ENCODE measurements around the gene KRTAP29-1. TPM values are rescaled to one million over a fixed set of nuclear protein-coding genes. Genes with fewer than 3 reads are reported as not detected.

Gene KRTAP29-1, protein sequence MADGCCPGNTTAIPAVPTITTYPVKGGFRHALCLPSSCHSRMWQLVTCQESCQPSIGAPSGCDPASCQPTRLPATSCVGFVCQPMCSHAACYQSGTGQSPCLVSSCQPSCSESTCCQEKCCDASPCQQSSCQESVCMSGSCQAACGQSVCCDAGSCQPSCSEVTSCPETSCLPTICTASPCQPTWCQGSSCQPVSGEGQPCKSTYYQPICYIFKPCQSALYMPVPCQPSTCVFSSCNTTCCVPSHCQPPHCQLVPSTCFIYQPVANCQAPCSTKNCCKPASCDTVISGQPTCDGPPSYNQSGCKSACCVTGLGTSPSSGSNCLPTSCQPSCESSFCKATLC
- polyA plus RNA-seq, result not detected in 2 replicates

DNA sequence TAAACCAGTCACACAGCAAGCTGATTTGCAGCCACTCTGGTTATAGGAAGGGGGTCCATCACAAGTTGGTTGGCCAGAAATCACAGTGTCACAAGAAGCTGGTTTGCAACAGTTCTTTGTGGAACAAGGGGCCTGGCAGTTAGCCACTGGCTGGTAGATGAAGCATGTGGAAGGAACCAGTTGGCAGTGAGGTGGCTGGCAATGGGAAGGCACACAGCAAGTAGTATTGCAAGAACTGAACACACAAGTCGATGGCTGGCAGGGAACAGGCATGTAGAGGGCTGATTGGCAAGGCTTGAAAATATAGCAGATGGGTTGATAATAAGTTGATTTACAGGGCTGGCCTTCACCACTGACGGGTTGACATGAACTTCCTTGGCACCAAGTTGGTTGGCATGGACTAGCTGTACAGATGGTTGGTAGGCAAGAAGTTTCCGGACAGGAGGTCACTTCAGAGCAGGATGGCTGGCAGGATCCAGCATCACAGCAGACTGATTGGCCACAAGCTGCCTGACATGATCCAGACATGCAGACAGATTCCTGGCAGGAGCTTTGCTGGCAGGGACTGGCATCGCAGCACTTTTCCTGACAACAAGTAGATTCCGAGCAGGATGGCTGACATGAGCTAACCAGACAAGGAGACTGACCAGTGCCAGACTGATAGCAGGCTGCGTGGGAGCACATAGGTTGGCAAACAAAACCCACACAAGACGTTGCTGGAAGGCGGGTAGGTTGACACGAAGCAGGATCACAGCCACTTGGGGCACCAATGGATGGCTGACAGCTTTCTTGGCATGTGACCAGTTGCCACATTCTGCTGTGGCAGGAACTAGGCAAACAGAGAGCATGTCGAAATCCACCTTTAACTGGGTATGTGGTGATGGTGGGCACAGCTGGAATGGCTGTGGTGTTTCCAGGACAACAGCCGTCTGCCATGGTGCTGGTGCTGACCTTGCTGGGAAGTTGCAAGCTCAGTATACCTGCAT, at the start of gene KRTAP29-1:
Gene KRTAP29-1, minus strand, starts transcription at position 936 of the 986 bp plus-strand sequence. Its CDS starts 0 bp downstream, at position 936.

DNA sequence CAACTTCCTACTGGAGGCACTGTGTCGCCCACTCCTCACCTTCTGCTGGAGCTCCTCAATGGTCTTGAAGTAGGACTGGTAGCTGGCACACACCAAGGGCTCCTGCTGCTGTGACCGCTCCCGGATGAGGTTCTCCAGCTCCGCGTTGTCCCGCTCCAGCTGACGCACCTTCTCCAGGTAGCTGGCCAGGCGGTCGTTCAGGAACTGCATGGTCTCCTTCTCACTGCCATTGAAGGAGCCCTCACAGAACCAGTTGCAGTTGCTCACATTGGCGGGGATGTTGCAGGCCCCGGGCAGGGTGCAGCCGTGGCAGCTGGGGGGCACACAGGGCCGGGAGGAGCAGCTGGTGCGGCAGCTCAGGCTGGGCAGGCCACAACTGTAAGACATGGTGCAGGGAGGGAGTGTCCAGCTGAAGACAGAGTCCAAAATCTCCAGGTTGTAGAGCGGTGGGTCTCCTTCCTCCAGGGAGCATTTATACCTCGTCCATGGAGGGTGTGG, 47.8 kb upstream of the KRTAP29-1 start, which contains the start of gene KRT33A:
Gene KRT33A, minus strand, starts transcription at position 448 of the 498 bp plus-strand sequence. Its CDS starts 61 bp downstream, at position 387.

DNA sequence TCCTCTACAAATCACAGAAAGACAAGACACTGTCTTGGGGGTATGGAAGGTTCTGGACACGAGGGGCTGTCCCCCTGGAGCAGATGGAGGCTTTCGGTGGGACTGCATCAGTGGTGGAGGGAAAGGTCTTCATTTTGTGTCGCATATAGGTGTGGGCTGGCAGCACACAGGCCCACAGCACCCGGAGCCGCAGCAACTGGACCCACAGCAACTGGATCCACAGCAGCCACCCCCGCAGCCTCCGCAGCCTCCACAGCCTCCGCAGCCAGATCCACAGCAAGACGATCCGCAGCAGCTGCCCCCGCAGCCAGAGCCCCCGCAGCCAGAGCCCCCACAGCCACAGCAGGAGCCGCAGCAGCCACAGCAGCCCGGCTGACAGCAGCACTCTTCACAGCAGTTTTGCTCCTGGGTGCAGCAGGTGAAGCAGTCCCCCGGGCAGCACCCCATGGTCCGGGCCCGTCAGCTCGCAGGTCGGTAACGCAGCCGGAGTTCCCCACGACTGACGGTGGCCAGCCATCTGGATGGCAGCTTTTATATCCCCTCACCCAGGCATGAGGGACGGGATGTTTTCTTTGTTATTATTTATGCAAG, 12.6 kb upstream of the KRTAP29-1 start, which contains the start of gene KRTAP17-1:
Gene KRTAP17-1, minus strand, starts transcription at position 507 of the 591 bp plus-strand sequence. Its CDS starts 60 bp downstream, at position 447.

DNA sequence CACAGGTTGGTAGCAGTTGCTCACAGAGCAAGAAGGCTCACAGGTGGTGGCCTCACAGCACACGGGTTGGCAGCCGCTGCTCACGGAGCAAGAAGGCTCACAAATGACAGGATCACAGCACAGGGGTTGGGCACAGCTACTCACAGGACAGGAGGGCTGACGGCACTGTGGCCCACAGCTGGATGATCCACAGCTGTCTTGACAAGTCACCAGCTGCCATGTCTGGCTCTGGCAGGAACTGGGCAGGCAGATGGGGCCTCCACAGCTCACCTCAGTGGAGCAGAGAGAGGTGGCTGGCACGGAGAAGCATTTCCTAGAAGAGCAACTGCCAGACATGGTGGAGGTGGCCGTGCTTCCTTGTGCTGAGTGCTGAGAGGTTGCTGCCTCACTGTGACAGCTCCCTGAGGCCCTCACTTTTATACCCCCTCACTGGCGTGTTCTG, 6.3 kb upstream of the KRTAP29-1 start, which contains the start of gene KRTAP16-1:
Gene KRTAP16-1, minus strand, starts transcription at position 392 of the 442 bp plus-strand sequence. Its CDS starts 56 bp downstream, at position 336.

DNA sequence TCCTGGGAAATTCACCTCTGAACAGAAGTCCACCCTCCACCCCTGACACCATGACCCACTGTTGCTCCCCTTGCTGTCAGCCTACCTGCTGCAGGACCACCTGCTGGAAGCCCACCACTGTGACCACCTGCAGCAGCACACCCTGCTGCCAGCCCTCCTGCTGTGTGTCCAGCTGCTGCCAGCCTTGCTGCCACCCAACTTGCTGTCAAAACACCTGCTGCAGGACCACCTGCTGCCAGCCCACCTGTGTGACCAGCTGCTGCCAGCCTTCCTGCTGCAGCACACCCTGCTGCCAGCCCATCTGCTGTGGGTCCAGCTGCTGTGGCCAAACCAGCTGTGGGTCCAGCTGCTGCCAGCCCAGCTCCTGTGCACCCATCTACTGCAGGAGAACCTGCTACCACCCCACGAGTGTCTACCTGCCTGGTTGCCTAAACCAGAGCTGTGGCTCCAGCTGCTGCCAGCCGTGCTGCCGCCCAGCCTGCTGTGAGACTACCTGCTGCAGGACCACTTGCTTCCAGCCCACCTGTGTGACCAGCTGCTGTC, 26.9 kb downstream of the KRTAP29-1 start, which contains the start of gene KRTAP9-7:
Gene KRTAP9-7, plus strand, starts transcription at position 51 of the 543 bp plus-strand sequence. Its CDS starts 0 bp downstream, at position 51.

DNA sequence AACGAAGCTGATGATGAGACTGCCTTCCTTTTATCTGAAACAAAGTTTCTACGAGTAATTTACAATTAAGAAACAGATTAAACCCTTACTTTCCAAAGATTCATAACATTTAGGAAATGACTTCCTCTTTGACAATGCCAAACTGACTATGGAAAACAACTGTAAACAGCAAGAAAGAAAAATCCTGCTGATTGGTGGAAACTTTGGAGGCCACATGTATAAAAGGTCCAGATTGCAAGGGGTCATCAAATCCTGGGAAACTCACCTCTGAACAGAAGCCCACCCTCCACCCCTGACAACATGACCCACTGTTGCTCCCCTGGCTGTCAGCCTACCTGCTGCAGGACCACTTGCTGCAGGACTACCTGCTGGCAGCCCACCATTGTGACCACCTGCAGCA, 37.6 kb downstream of the KRTAP29-1 start, which contains the start of gene KRTAP9-6:
Gene KRTAP9-6, plus strand, starts transcription at position 301 of the 400 bp plus-strand sequence. Its CDS starts 0 bp downstream, at position 301.

DNA sequence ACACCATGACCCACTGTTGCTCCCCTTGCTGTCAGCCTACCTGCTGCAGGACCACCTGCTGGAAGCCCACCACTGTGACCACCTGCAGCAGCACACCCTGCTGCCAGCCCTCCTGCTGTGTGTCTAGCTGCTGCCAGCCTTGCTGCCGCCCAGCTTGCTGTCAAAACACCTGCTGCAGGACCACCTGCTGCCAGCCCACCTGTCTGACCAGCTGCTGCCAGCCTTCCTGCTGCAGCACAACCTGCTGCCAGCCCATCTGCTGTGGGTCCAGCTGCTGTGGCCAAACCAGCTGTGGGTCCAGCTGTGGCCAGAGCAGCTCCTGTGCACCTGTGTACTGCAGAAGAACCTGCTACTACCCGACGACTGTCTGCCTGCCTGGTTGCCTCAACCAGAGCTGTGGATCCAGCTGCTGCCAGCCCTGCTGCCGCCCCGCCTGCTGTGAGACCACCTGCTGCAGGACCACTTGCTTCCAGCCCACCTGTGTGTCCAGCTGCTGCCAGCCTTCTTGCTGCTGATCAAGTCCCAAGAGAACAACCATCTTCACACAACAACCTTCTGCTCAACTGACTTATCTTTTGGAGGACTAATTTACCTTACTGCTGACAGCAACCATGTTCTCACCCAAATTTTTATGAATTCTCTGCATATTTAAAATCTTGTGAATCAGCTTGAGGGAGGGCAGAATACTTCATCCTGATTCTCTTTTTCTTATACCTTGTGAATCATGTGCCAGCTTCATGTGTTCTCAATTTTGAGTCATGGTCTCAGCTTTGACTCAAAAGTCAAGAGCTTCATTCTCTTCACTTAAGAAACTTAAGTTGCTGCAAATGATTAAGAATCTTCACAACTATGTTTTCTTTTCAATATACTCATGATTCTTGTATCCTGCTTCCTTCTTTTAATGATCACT, 47.0 kb downstream of the KRTAP29-1 start, which contains the start of gene KRTAP9-9:
Gene KRTAP9-9, plus strand, starts transcription at position 4 of the 910 bp plus-strand sequence.

Other genes with a start within 250 kb of the KRTAP29-1 start
- gene KRTAP2-2, start 247.6 kb downstream of the KRTAP29-1 start, polyA plus RNA-seq, result not detected in 2 replicates
- not detected in 2 replicates for gene KRTAP2-3, start 242.7 kb downstream of the KRTAP29-1 start, polyA plus RNA-seq
- gene KRTAP2-4, start 237.0 kb downstream of the KRTAP29-1 start, polyA plus RNA-seq, result not detected in 2 replicates
- gene KRTAP4-7, start 218.7 kb downstream of the KRTAP29-1 start, polyA plus RNA-seq, result not detected in 2 replicates
- gene KRTAP4-8, start 204.7 kb downstream of the KRTAP29-1 start, polyA plus RNA-seq, result not detected in 2 replicates
- not detected in 2 replicates for gene KRTAP4-16, start 200.6 kb downstream of the KRTAP29-1 start, polyA plus RNA-seq
- gene KRTAP4-9, start 197.5 kb downstream of the KRTAP29-1 start, polyA plus RNA-seq, result not detected in 2 replicates
- not detected in 2 replicates for gene KRTAP4-11, start 184.5 kb downstream of the KRTAP29-1 start, polyA plus RNA-seq
- gene KRTAP4-12, start 178.7 kb downstream of the KRTAP29-1 start, polyA plus RNA-seq, result not detected in 2 replicates
- not detected in 2 replicates for gene KRTAP4-6, start 162.3 kb downstream of the KRTAP29-1 start, polyA plus RNA-seq
- not detected in 2 replicates for gene KRTAP4-5, start 153.0 kb downstream of the KRTAP29-1 start, polyA plus RNA-seq
- gene KRTAP4-4, start 142.1 kb downstream of the KRTAP29-1 start, polyA plus RNA-seq, result not detected in 2 replicates
- not detected in 2 replicates for gene KRTAP4-3, start 134.6 kb downstream of the KRTAP29-1 start, polyA plus RNA-seq
- not detected in 2 replicates for gene KRTAP4-2, start 124.6 kb downstream of the KRTAP29-1 start, polyA plus RNA-seq
- not detected in 2 replicates for gene KRTAP4-1, start 117.9 kb downstream of the KRTAP29-1 start, polyA plus RNA-seq
- gene KRTAP9-1, start 113.0 kb downstream of the KRTAP29-1 start, polyA plus RNA-seq, result not detected in 2 replicates
- gene KRTAP9-2, start 76.2 kb downstream of the KRTAP29-1 start, polyA plus RNA-seq, result not detected in 2 replicates
- not detected in 2 replicates for gene KRTAP9-3, start 70.4 kb downstream of the KRTAP29-1 start, polyA plus RNA-seq
- not detected in 2 replicates for gene KRTAP9-8, start 64.9 kb downstream of the KRTAP29-1 start, polyA plus RNA-seq
- gene KRTAP9-4, start 53.2 kb downstream of the KRTAP29-1 start, polyA plus RNA-seq, result not detected in 2 replicates
- gene KRTAP9-9, start 47.5 kb downstream of the KRTAP29-1 start, polyA plus RNA-seq, result not detected in 2 replicates
- not detected in 2 replicates for gene KRTAP9-6, start 37.5 kb downstream of the KRTAP29-1 start, polyA plus RNA-seq
- not detected in 2 replicates for gene KRTAP9-7, start 27.2 kb downstream of the KRTAP29-1 start, polyA plus RNA-seq
- gene KRTAP16-1, start 6.5 kb upstream of the KRTAP29-1 start, polyA plus RNA-seq, result not detected in 2 replicates
- not detected in 2 replicates for gene KRTAP17-1, start 12.9 kb upstream of the KRTAP29-1 start, polyA plus RNA-seq
- not detected in 2 replicates for gene KRT33A, start 48.0 kb upstream of the KRTAP29-1 start, polyA plus RNA-seq
- gene KRT33B, start 67.0 kb upstream of the KRTAP29-1 start, polyA plus RNA-seq, result not detected in 2 replicates
- gene KRT34, start 79.5 kb upstream of the KRTAP29-1 start, polyA plus RNA-seq, result not detected in 2 replicates
- 2.2 TPM in 1 of 2 replicates, not detected in the other for gene KRT31, start 94.8 kb upstream of the KRTAP29-1 start, polyA plus RNA-seq
- gene KRT37, start 121.7 kb upstream of the KRTAP29-1 start, polyA plus RNA-seq, result not detected in 2 replicates
- gene KRT38, start 138.1 kb upstream of the KRTAP29-1 start, polyA plus RNA-seq, result not detected in 2 replicates
- gene KRT32, start 164.5 kb upstream of the KRTAP29-1 start, polyA plus RNA-seq, result not detected in 2 replicates
- gene KRT35, start 178.3 kb upstream of the KRTAP29-1 start, polyA plus RNA-seq, result not detected in 2 replicates
- gene KRT36, start 187.1 kb upstream of the KRTAP29-1 start, polyA plus RNA-seq, result not detected in 2 replicates
- not detected in 2 replicates for gene KRT13, start 202.8 kb upstream of the KRTAP29-1 start, polyA plus RNA-seq
- gene KRT15, start 216.0 kb upstream of the KRTAP29-1 start, polyA plus RNA-seq, result not detected in 2 replicates
- not detected in 2 replicates for gene KRT19, start 225.5 kb upstream of the KRTAP29-1 start, polyA plus RNA-seq